ENCODE data around the gene BCKDHB. TPM values are rescaled to one million over a fixed set of nuclear protein-coding genes. Genes with fewer than 3 reads are reported as not detected.

The BCKDHB gene
- total RNA-seq, 1 donor from 2014 or later: 17.6 TPM

DNA sequence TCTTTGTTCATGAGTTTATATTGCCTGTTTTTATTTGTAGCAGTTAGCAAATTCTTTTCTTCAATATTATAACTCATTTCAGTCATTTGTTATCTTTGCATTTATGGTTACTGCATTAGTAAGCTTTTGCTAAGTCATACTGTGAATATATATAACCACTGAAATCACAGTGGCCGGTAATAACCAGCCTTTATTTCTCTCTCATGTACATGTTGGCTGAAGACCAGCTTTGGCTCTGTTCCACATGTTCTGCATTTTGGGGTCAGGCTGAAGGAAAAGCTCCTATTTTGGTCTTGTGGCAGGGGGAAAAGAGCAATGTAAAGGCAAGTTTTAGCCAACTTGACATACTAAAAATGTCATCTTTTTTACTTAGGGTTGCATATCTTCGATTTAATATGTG is 276.3 kb downstream of the BCKDHB start:
- H3K4me3 ChIP-seq: no peak overlapping the region
- DNase-seq: no peak
- H3K27ac ChIP-seq: no peak overlapping the region
- intact Hi-C loops (cut with DNase I): no loop called here
- H3K4me1 ChIP-seq: no peaks in the 10 kb centered on the region
- H3K27me3 ChIP-seq: no peaks in the 10 kb centered on the region
- H3K9me3 ChIP-seq: no peaks in the 10 kb centered on the region
- TF ChIP-seq, protein P1, sequence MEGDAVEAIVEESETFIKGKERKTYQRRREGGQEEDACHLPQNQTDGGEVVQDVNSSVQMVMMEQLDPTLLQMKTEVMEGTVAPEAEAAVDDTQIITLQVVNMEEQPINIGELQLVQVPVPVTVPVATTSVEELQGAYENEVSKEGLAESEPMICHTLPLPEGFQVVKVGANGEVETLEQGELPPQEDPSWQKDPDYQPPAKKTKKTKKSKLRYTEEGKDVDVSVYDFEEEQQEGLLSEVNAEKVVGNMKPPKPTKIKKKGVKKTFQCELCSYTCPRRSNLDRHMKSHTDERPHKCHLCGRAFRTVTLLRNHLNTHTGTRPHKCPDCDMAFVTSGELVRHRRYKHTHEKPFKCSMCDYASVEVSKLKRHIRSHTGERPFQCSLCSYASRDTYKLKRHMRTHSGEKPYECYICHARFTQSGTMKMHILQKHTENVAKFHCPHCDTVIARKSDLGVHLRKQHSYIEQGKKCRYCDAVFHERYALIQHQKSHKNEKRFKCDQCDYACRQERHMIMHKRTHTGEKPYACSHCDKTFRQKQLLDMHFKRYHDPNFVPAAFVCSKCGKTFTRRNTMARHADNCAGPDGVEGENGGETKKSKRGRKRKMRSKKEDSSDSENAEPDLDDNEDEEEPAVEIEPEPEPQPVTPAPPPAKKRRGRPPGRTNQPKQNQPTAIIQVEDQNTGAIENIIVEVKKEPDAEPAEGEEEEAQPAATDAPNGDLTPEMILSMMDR (IDR thresholded peaks at IDR 0.05): no peak
- no peak for ATAC-seq
- no peaks in the 10 kb centered on the region for H3K36me3 ChIP-seq

DNA sequence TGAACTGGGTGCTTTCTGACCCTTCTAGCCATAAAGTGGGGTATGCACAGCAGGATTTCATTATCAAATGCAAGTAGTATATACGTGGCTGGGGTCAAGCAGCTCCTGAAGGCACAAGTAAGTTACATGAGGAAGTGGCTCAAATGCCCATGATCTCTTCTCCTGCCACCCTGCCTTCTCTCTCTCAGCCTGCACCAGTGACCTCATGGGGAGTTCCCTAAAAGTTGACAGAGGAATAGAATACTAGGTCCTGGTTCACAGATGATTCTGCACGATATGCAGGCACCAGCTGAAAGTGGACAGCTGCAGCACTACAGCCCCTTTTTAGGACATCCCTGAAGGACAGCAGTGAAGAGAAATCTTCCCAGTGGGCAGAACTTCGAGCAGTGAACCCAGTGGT is 282.0 kb downstream of the BCKDHB start:
- H3K27me3 ChIP-seq: no peaks in the 10 kb centered on the region
- H3K4me3 ChIP-seq: no peak overlapping the region
- TF ChIP-seq, protein P1 (IDR thresholded peaks at IDR 0.05): no peak
- no peaks in the 10 kb centered on the region for H3K4me1 ChIP-seq
- no peak for ATAC-seq
- no peaks in the 10 kb centered on the region for H3K36me3 ChIP-seq
- no peak for DNase-seq
- intact Hi-C loops (cut with DNase I): no loop called here
- no peak overlapping the region for H3K27ac ChIP-seq
- H3K9me3 ChIP-seq: no peaks in the 10 kb centered on the region

Other genes starting within 250 kb of the BCKDHB start
- gene ELOVL4, start 159.1 kb upstream of the BCKDHB start, total RNA-seq: 0.17 TPM
- 0.55 TPM for gene TTK, start 102.0 kb upstream of the BCKDHB start, total RNA-seq

Measured in upper lobe of right lung (tissue), 1 donor.